A673 (cell line): ENCODE data around the gene TACC3. TPM values are rescaled to one million over a fixed set of nuclear protein-coding genes. Genes with fewer than 3 reads are reported as not detected.

Experiments
- BruUV-seq: library from RNA; stranded (reverse); fragments of 400-500 nt; replicated peaks from 2 replicates; lab custom pipeline; 2021; lab: Mats Ljungman, UMichigan
- CTCF ChIA-PET: fragments of 300-600 bp; sonication (Branson Sonifier 250); formaldehyde crosslinking; loops from one replicate; lab custom pipeline; 2022; ENCODE audit warnings: antibody characterized with exemption; lab: Charles Lee
- POLR2A ChIA-PET: fragments of 300-600 bp; sonication (Branson Sonifier 250); formaldehyde crosslinking; loops from one replicate; lab custom pipeline; 2022; ENCODE audit warnings: antibody characterized with exemption; ENCODE audit not compliant: low non-redundant PET; lab: Charles Lee
- DNase-seq: peaks from one replicate; pipeline ENCODE4 v3.0.0-alpha.2; 2015; ENCODE audit warnings: low spot score
- H3K27ac ChIP-seq: fragments of 200-600 bp; sonication (generic); 2 replicates; pipeline ENCODE4 v1.5.1; 2016; ENCODE audit warnings: mixed run types, low read depth, mild to moderate bottlenecking, mixed read lengths, antibody characterized with exemption, low read length; ENCODE audit not compliant: poor library complexity, severe bottlenecking
- H3K27me3 ChIP-seq: fragments of 200-600 bp; sonication (generic); replicated peaks from 2 replicates; pipeline ENCODE4 v1.6.1; 2017; ENCODE audit warnings: mixed run types, low read depth, mild to moderate bottlenecking, mixed read lengths, antibody characterized with exemption, low read length; ENCODE audit not compliant: insufficient read depth, poor library complexity
- H3K36me3 ChIP-seq: fragments of 200-600 bp; sonication (generic); 2 replicates; pipeline ENCODE4 v1.6.1; 2016; ENCODE audit warnings: mixed run types, mild to moderate bottlenecking, mixed read lengths, antibody characterized with exemption, low read length; ENCODE audit not compliant: insufficient read depth, poor library complexity, severe bottlenecking
- H3K4me1 ChIP-seq: fragments of 200-600 bp; sonication (generic); 2 replicates; pipeline ENCODE4 v1.6.1; 2017; ENCODE audit warnings: mixed run types, mild to moderate bottlenecking, mixed read lengths, antibody characterized with exemption, low read length; ENCODE audit not compliant: insufficient read depth, poor library complexity, severe bottlenecking
- H3K4me3 ChIP-seq: fragments of 200-600 bp; sonication (generic); 2 replicates; pipeline ENCODE4 v1.5.1; 2016; ENCODE audit warnings: low read depth, mixed run types, mild to moderate bottlenecking, mixed read lengths, low read length; ENCODE audit not compliant: poor library complexity, severe bottlenecking
- H3K9me3 ChIP-seq: fragments of 200-600 bp; sonication (generic); 2 replicates; pipeline ENCODE4 v1.6.1; 2016; ENCODE audit warnings: mixed run types, low read depth, mild to moderate bottlenecking, mixed read lengths, antibody characterized with exemption, low read length; ENCODE audit not compliant: poor library complexity, severe bottlenecking
- EZH2 ChIP-seq: fragments of 200-600 bp; sonication (generic); IDR thresholded peaks from 2 replicates; pipeline ENCODE4 v1.6.1; 2017; ENCODE audit warnings: borderline replicate concordance, low read depth, mild to moderate bottlenecking, mixed read lengths, antibody characterized with exemption, low read length; ENCODE audit not compliant: poor library complexity, severe bottlenecking
- intact Hi-C: fragments of 100-400 bp; cut with micrococcal nuclease; formaldehyde crosslinking; loops from one replicate; pipeline ENCODE4 v1.10.0; 2022; ENCODE audit not compliant: unreplicated experiment
- total RNA-seq: library from RNA; stranded (reverse); gene quantifications from 2 replicates; pipeline ENCODE4 v1.2.3, GENCODE V29; 2021
- TF ChIP-seq, protein P1 (sequence below): fragments of 300-800, 200-600 bp; sonication (generic); conservative IDR thresholded peaks from 2 replicates; pipeline ENCODE4 v1.5.1; 2017; ENCODE audit warnings: low read depth, mild to moderate bottlenecking, antibody characterized with exemption, low read length, moderate library complexity, mixed read lengths

TACC3 gene
- total RNA-seq, 1 experiment from 2014 or later: 246 TPM

DNA sequence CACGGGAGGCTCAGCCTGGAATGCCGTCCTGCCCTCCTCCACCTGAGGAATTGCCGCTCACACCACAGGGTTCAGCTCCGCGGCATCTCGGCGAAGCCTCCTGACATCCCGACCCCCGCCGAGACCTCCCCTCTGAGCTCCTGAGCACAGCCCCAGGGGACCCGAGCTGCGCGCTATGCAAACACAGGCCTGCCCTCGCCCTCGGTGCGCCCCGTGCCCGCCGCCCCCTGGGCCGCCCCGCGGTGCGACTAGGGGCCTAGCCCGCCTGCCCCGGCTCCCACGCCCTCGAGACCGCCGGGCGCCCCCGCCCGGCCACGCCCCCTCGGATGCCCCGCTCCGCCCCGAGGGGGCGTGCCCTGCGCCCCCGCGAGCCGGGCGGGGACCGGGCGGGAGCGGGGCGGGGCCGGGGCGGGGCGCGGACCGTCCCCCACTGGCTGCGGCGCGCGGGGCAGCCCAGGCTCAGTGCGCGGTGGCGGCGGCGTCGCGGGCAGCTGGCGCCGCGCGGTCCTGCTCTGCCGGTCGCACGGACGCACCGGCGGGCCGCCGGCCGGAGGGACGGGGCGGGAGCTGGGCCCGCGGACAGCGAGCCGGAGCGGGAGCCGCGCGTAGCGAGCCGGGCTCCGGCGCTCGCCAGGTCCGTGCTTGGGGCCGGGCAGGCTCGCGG is 71.6 kb downstream of the TACC3 start, which contains the start of gene FGFR3:
TSS of gene FGFR3 (plus strand) at position 462 of the 664 bp plus-strand sequence. CDS start 642 bp downstream, outside the sequence.
- CTCF ChIA-PET: interaction anchor here (0.6 kb wide), 1 partner anchor 45 kb away, joined by 3 read pairs; no protein-coding TSS in a partner anchor
- peaks cover 4% of the 10 kb centered on the region for H3K4me1 ChIP-seq
- H3K27me3 ChIP-seq: peaks cover 15% of the 10 kb centered on the region
- H3K36me3 ChIP-seq: no peaks in the 10 kb centered on the region
- BruUV-seq: no TSS peak
- TF ChIP-seq EZH2: no peak
- TF ChIP-seq, protein P1, sequence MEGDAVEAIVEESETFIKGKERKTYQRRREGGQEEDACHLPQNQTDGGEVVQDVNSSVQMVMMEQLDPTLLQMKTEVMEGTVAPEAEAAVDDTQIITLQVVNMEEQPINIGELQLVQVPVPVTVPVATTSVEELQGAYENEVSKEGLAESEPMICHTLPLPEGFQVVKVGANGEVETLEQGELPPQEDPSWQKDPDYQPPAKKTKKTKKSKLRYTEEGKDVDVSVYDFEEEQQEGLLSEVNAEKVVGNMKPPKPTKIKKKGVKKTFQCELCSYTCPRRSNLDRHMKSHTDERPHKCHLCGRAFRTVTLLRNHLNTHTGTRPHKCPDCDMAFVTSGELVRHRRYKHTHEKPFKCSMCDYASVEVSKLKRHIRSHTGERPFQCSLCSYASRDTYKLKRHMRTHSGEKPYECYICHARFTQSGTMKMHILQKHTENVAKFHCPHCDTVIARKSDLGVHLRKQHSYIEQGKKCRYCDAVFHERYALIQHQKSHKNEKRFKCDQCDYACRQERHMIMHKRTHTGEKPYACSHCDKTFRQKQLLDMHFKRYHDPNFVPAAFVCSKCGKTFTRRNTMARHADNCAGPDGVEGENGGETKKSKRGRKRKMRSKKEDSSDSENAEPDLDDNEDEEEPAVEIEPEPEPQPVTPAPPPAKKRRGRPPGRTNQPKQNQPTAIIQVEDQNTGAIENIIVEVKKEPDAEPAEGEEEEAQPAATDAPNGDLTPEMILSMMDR: no peak
- DNase-seq: peak; percentile 73
- H3K4me3 ChIP-seq: peak within 1 kb of the TSS; percentile 55
- H3K27ac ChIP-seq: no peak within 1 kb of the TSS
- intact Hi-C loops: no loop called here
- no peaks in the 10 kb centered on the region for H3K9me3 ChIP-seq
- POLR2A ChIA-PET: no interaction called here

DNA sequence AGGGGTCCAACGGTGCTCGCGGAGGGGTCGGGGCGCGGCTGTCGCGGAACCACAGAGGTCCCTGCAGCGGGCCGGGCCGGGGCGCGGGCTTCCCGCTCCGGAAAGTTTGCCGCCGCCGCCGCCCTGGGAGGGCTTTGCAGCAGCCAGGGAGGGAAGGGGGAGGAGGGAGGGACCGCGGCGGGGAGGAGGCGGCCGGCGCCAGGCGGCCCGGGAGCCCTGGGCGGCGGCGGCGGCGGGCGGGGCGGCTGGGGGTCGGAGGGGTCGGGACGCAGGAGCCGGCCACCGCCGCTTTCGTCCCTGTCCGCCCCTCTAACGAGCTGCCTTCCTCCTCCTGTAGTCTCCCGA is 72.1 kb downstream of the TACC3 start:
- CTCF ChIA-PET: no interaction called here
- Histone ChIP-seq H3K9me3 (no peaks in the 10 kb centered on the region), H3K4me3 (peak overlapping the region; percentile 55), H3K4me1 (peaks cover 4% of the 10 kb centered on the region), H3K27ac (no peak overlapping the region), H3K36me3 (no peaks in the 10 kb centered on the region), H3K27me3 (peaks cover 15% of the 10 kb centered on the region)
- intact Hi-C loops: no loop called here
- no TSS peak for BruUV-seq
- TF ChIP-seq, protein P1: no peak
- TF ChIP-seq EZH2: no peak
- POLR2A ChIA-PET: no interaction called here
- DNase-seq: peak; percentile 65

DNA sequence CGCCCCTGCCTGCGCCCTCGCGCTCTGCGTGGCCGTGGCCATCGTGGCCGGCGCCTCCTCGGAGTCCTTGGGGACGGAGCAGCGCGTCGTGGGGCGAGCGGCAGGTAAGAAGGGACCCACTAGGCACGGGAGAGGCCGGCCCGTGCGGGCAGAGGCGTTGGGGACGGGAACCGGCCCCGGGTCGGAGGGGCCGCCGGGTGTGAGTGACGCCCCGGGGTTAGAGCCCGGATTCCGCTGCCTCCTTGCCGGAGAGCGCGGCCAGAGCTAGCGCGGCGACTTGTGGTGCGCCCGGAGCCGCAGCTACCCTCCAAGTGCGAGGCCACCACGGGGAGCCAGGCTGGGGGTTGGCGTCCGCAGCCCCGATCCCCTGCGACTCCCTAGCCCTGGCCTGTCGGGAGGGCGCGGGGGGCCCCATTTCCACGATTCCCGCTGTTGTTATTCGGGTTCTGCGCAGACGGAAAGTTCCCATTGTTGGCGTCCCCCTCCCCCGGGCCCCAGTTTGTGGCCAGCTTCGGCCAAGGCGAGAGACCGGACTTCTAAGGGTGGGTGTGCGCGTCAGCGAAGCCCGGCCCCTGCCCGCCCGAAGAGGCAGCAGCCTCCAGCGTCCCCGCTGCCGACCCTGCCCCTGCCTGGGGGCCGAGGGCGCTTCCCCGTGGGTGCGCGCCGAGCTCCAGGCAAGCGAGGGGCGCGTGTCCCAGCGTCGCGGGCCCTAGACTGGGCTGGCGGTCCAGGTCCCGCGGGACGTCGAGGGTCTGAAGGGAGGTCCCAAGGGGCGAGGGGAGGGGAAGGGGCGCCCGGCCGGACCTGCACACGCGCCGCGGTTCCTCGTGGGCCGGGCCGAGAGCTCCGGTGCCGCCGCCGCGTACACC is 72.9 kb downstream of the TACC3 start:
- intact Hi-C loops: no loop called here
- ChIA-PET CTCF (no interaction called here), POLR2A (no interaction called here)
- TF ChIP-seq EZH2: no peak
- TF ChIP-seq, protein P1: no peak
- no peak overlapping the region for H3K27ac ChIP-seq
- BruUV-seq: no TSS peak
- no peaks in the 10 kb centered on the region for H3K36me3 ChIP-seq
- H3K9me3 ChIP-seq: no peaks in the 10 kb centered on the region
- H3K27me3 ChIP-seq: peaks cover 15% of the 10 kb centered on the region
- peak overlapping the region; percentile 55 for H3K4me3 ChIP-seq
- no peak for DNase-seq
- H3K4me1 ChIP-seq: peaks cover 4% of the 10 kb centered on the region

Other genes with a start within 250 kb of the TACC3 start
- gene FAM53A, start 37.2 kb upstream of the TACC3 start, total RNA-seq: 1.6 and 3.1 TPM in 2 replicates
- gene SLBP, start 9.2 kb upstream of the TACC3 start, total RNA-seq: 85.5 and 89.5 TPM in 2 replicates
- 28.8 and 33.4 TPM in 2 replicates for gene TMEM129, start 198 bp upstream of the TACC3 start, total RNA-seq
- gene FGFR3, start 71.8 kb downstream of the TACC3 start, total RNA-seq: 4.7 and 5.5 TPM in 2 replicates
- 102 TPM in 2 replicates for gene LETM1, start 134.6 kb downstream of the TACC3 start, total RNA-seq
- 227 and 231 TPM in 2 replicates for gene NSD2, start 149.9 kb downstream of the TACC3 start, total RNA-seq